Fibroblast of skin of back (primary cell): Measurements from ENCODE around the gene CCDC85A.

Experiments
- DNase-seq: peaks from one replicate; pipeline ENCODE4 v3.0.0-alpha.2; 2013

CCDC85A gene

GRCh38 chr2:56376699-56377665, 193.2 kb downstream of the CCDC85A start:
- peak; percentile 15 for DNase-seq

GRCh38 chr2:56379066-56379465, 195.3 kb downstream of the CCDC85A start:
- DNase-seq, result no peak

- DNase-seq, result no peak
Measured at GRCh38 chr2:56380861-56381260, 197.1 kb downstream of the CCDC85A start.

- no peak for DNase-seq
Measured at GRCh38 chr2:56382466-56382865, 198.7 kb downstream of the CCDC85A start.

GRCh38 chr2:56386657-56387056, 202.9 kb downstream of the CCDC85A start:
- no peak for DNase-seq

- no peak for DNase-seq
Measured at GRCh38 chr2:56390644-56391043, 206.9 kb downstream of the CCDC85A start.

GRCh38 chr2:56410140-56410539, 226.3 kb downstream of the CCDC85A start:
- no peak for DNase-seq

- no peak for DNase-seq
Measured at GRCh38 chr2:56416500-56417176, 232.8 kb downstream of the CCDC85A start.
